Fibroblast of lung (primary cell): ENCODE results near the gene VPS35L. TPM values are rescaled to one million over a fixed set of nuclear protein-coding genes. Genes with fewer than 3 reads are reported as not detected.

ENCODE experiments used
- DNase-seq, 2 donors: peaks; one replicate each; pipeline versions ENCODE4 v3.0.0 to v3.0.0-alpha.2; 2010; ENCODE audit warnings: low read depth in 2 of 2
- H2AFZ ChIP-seq: 2 replicates; pipeline ENCODE4 v1.5.1; 2012; ENCODE audit warnings: low read length, control low read depth, inconsistent platforms
- H3K27ac ChIP-seq: 2 replicates; pipeline ENCODE4 v1.5.1; 2011; ENCODE audit warnings: low read length, control low read depth; ENCODE audit not compliant: insufficient read depth
- H3K27me3 ChIP-seq: 2 replicates; pipeline ENCODE4 v1.5.1; 2011; ENCODE audit warnings: mild to moderate bottlenecking, low read length; ENCODE audit not compliant: control insufficient read depth, insufficient read depth
- H3K36me3 ChIP-seq: 2 replicates; pipeline ENCODE4 v1.5.1; 2011; ENCODE audit warnings: low read length; ENCODE audit not compliant: control insufficient read depth, insufficient read depth
- H3K4me1 ChIP-seq: 2 replicates; pipeline ENCODE4 v1.5.1; 2011; ENCODE audit warnings: low read length; ENCODE audit not compliant: control insufficient read depth, insufficient read depth; ENCODE audit errors: extremely low read depth
- H3K4me2 ChIP-seq: 2 replicates; pipeline ENCODE4 v1.5.1; 2011; ENCODE audit warnings: low read length, control low read depth; ENCODE audit not compliant: insufficient read depth; ENCODE audit errors: extremely low read depth
- H3K4me3 ChIP-seq, 4 experiments: fragments of 200-600 bp in 1 of 4; sonication (generic) in 1 of 4; replicated peaks in 1 of 4; 2 replicates each; pipeline ENCODE4 v1.5.1; 2011 to 2016; ENCODE audit warnings: low read length in 4 of 4, low read depth in 3 of 4, mild to moderate bottlenecking in 3 of 4, control low read depth in 2 of 4, inconsistent platforms in 1 of 4, mixed read lengths in 1 of 4; ENCODE audit not compliant: insufficient read depth in 1 of 4; ENCODE audit errors: control extremely low read depth in 1 of 4
- H3K79me2 ChIP-seq: 2 replicates; pipeline ENCODE4 v1.5.1; 2012; ENCODE audit warnings: mild to moderate bottlenecking, low read length, inconsistent platforms; ENCODE audit not compliant: control insufficient read depth, insufficient read depth
- H3K9ac ChIP-seq: 2 replicates; pipeline ENCODE4 v1.5.1; 2011; ENCODE audit warnings: mild to moderate bottlenecking, low read length, control low read depth; ENCODE audit not compliant: insufficient read depth
- H3K9me3 ChIP-seq: 2 replicates; pipeline ENCODE4 v1.5.1; 2012; ENCODE audit warnings: low read depth, low read length; ENCODE audit not compliant: control insufficient read depth, insufficient read depth
- H4K20me1 ChIP-seq: 2 replicates; pipeline ENCODE4 v1.5.1; 2011; ENCODE audit warnings: low read length; ENCODE audit not compliant: control insufficient read depth, insufficient read depth; ENCODE audit errors: extremely low read depth
- EZH2 ChIP-seq: IDR thresholded peaks from 2 replicates; pipeline ENCODE4 v1.5.1; 2012; ENCODE audit warnings: low read length, control low read depth, mild to moderate bottlenecking; ENCODE audit errors: missing control alignments
- polyA plus RNA-seq, 2 donors: library from polyadenylated mRNA; depleted of rRNA in 1 of 2; stranded (reverse) in 1 of 2; unstranded in 1 of 2; fragments of >200 nt; gene quantifications; 2 replicates each; pipeline ENCODE4 v1.2.1, GENCODE V29; 2011 to 2012; ENCODE audit warnings: missing spikeins in 1 of 2
- total RNA-seq: library from RNA; depleted of rRNA; stranded (reverse); fragments of >200 nt; gene quantifications from 2 replicates; pipeline ENCODE4 v1.2.1, GENCODE V29; 2014
- TF ChIP-seq, protein P1 (sequence below), 2 donors: IDR thresholded peaks in 1 of 2; conservative IDR thresholded peaks in 1 of 2; 1 replicate in 1 of 2; 2 replicates in 1 of 2; pipeline ENCODE4 v1.5.1; 2011 to 2012; ENCODE audit warnings: low read length in 2 of 2, control low read depth in 1 of 2, inconsistent platforms in 1 of 2, low read depth in 1 of 2, mild to moderate bottlenecking in 1 of 2

VPS35L gene
- total and polyA plus RNA-seq, 2 donors (not counting 1 experiment from before 2014, with no cell fraction given): 46.7 to 54.7 TPM

- no peaks in the 10 kb centered on the region for H3K79me2 ChIP-seq
- H2AFZ ChIP-seq: no peak overlapping the region
- TF ChIP-seq, protein P1, sequence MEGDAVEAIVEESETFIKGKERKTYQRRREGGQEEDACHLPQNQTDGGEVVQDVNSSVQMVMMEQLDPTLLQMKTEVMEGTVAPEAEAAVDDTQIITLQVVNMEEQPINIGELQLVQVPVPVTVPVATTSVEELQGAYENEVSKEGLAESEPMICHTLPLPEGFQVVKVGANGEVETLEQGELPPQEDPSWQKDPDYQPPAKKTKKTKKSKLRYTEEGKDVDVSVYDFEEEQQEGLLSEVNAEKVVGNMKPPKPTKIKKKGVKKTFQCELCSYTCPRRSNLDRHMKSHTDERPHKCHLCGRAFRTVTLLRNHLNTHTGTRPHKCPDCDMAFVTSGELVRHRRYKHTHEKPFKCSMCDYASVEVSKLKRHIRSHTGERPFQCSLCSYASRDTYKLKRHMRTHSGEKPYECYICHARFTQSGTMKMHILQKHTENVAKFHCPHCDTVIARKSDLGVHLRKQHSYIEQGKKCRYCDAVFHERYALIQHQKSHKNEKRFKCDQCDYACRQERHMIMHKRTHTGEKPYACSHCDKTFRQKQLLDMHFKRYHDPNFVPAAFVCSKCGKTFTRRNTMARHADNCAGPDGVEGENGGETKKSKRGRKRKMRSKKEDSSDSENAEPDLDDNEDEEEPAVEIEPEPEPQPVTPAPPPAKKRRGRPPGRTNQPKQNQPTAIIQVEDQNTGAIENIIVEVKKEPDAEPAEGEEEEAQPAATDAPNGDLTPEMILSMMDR (conservative IDR thresholded peaks at IDR 0.05 in 1 of 2, IDR thresholded peaks at IDR 0.05 in 1 of 2; ENCODE audit: low read depth in 1 of 2, low read length in 2 of 2): no peak
- TF ChIP-seq EZH2: no peak
- H4K20me1 ChIP-seq: no peaks in the 10 kb centered on the region
- no peaks in the 10 kb centered on the region for H3K36me3 ChIP-seq
- peaks cover 4% of the 10 kb centered on the region for H3K4me1 ChIP-seq
- H3K9ac ChIP-seq: no peak overlapping the region
- no peak overlapping the region for H3K4me3 ChIP-seq
- DNase-seq: peak; percentile 12 to 96
- H3K4me2 ChIP-seq: no peak overlapping the region
- H3K27me3 ChIP-seq: no peaks in the 10 kb centered on the region
- H3K27ac ChIP-seq: no peak overlapping the region
- H3K9me3 ChIP-seq: no peaks in the 10 kb centered on the region
These were observed 39.7 kb downstream of the VPS35L start for GRCh38 chr16:19595043-19595767.

GRCh38 chr16:19598805-19599510, 43.5 kb downstream of the VPS35L start:
- Histone ChIP-seq H3K4me3 (no peak overlapping the region), H3K27ac (no peak overlapping the region), H3K4me2 (no peak overlapping the region), H3K4me1 (no peaks in the 10 kb centered on the region), H3K79me2 (no peaks in the 10 kb centered on the region), H4K20me1 (no peaks in the 10 kb centered on the region), H3K27me3 (no peaks in the 10 kb centered on the region), H2AFZ (no peak overlapping the region), H3K9me3 (no peaks in the 10 kb centered on the region), H3K36me3 (peaks cover 2% of the 10 kb centered on the region), H3K9ac (no peak overlapping the region)
- no peak for DNase-seq
- TF ChIP-seq, protein P1 (conservative IDR thresholded peaks at IDR 0.05 in 1 of 2, IDR thresholded peaks at IDR 0.05 in 1 of 2; ENCODE audit: low read depth in 1 of 2, low read length in 2 of 2): no peak
- no peak for TF ChIP-seq EZH2

- Histone ChIP-seq H3K4me3 (no peak overlapping the region), H3K9me3 (no peaks in the 10 kb centered on the region), H3K79me2 (no peaks in the 10 kb centered on the region), H3K27me3 (no peaks in the 10 kb centered on the region), H3K4me2 (no peak overlapping the region), H3K4me1 (no peaks in the 10 kb centered on the region), H3K27ac (no peak overlapping the region), H3K36me3 (peaks cover 2% of the 10 kb centered on the region), H3K9ac (no peak overlapping the region), H4K20me1 (no peaks in the 10 kb centered on the region), H2AFZ (no peak overlapping the region)
- DNase-seq: no peak
- TF ChIP-seq, protein P1 (conservative IDR thresholded peaks at IDR 0.05 in 1 of 2, IDR thresholded peaks at IDR 0.05 in 1 of 2; ENCODE audit: low read depth in 1 of 2, low read length in 2 of 2): no peak
These were observed 44.6 kb downstream of the VPS35L start for GRCh38 chr16:19599968-19600716.
